ENCODE results near the gene DPM3.
"Not testable (repeated sequence)": the region's sequence is repeated elsewhere in the genome, so short reads cannot be mapped to it uniquely, and the experiment has no call there.

The DPM3 gene

GRCh38 chr1:155123801-155124200 is 16.5 kb downstream of the DPM3 start:
- no peak for DNase-seq

GRCh38 chr1:155122308-155122707 is 18.0 kb downstream of the DPM3 start:
- DNase-seq = no peak

DNA sequence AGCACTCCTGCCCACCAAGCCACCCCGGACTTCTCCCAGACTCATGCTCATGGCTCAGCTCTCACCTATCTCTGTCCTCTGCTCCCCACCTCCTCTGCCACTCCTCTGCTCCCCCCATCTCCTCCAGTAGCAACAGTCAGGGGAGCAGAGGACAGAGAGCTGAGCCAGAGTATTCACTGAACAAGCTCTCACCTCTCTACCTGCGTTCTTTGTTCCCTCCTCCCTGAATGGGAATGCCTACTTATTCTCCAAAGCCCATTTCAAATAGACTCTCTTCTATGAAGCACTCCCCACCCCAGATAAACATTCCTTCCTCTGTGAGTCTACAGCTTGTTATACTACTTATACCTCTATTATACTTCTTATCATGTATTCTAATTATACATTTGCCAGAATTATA is 19.1 kb downstream of the DPM3 start:
- DNase-seq = no peak

- DNase-seq = no peak
Observed at GRCh38 chr1:155120253-155120652, 20.1 kb downstream of the DPM3 start.

GRCh38 chr1:155118090-155118489 is 22.2 kb downstream of the DPM3 start:
- not testable (repeated sequence) for DNase-seq

GRCh38 chr1:155117610-155118009 is 22.7 kb downstream of the DPM3 start:
- DNase-seq = no peak

GRCh38 chr1:155116113-155116764 is 24.1 kb downstream of the DPM3 start:
- no peak for DNase-seq

DNA sequence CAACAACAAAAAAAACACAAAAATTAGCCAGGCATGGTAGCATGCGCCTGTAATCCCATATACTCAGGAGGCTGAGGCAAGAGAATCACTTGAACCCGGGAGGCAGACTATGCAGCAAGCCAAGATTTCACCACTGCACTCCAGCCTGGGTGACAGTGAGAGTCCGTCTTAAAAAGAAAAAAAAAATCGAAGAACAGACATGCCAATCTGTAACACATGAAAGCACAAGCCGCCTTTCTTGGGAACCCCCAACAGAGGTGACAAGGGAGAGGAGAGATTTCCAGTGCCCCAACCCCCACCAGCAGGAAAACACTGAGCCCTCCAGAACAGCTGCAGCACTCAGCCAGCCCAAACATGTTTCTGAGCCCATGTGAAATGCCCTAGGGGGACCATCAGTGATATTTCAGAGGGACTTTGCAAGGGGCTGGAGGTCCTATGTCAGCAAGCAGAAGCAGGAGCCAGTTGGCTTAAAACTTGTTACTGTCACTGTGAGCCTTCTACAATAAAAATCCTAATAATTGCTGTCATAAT is 26.8 kb downstream of the DPM3 start:
- no peak for DNase-seq

DNA sequence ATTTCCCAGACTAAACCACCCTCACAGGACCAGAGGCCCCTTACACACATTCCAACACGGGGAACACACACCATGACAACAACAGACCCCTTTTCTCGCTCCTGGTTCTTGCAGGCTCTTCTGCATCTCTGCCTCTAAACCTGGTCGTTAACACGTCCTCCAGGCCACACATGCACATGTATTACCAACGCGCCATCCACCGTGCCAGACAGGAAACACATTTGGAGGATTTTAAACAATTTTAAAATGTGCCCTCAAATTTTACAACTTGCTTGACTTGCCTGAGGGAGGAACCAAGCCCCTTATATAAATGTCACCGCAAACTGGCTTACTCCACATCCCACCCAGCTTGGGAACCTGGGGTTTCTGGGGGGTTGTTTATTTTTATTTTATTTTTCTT is 29.5 kb downstream of the DPM3 start:
- no peak for DNase-seq

DNA sequence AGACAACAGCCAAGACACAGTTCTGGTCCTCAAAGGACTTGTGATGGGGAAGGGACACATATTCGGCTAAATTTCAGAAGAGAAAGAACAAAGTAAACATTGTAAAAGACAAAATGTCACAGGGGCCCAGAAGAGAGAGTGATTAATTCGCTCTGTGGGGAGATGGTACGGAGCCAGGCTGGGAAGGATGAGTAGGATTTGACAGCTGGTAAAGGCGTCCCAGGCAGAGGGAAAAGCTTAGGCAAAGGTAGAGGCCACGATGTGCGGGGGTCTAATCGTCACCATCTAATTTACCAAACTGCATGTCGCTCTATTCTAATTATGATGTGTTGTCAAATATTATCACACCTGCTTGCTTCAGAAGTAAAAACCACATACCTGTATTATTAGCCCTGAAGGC is 29.9 kb downstream of the DPM3 start:
- DNase-seq = no peak

DNA sequence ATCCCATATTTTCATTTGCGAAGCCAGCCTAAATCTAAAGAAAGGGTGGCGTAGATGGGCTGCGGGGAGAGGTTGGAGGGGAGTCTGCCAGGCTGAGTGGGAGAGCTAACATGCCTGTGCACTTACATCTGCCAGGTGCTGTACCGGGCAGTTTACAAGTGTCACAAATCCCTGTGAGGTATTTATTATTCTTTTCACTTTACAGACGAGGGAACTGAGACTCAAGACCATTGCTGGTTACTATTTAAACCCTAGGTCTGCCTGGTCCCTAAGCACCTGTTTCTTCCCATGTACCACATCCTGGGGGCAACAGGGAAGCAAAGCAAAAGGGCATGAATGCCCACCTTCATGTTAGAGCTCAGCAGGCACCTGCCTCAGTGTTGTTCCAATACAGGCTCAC is 32.0 kb downstream of the DPM3 start:
- DNase-seq = no peak

DNA sequence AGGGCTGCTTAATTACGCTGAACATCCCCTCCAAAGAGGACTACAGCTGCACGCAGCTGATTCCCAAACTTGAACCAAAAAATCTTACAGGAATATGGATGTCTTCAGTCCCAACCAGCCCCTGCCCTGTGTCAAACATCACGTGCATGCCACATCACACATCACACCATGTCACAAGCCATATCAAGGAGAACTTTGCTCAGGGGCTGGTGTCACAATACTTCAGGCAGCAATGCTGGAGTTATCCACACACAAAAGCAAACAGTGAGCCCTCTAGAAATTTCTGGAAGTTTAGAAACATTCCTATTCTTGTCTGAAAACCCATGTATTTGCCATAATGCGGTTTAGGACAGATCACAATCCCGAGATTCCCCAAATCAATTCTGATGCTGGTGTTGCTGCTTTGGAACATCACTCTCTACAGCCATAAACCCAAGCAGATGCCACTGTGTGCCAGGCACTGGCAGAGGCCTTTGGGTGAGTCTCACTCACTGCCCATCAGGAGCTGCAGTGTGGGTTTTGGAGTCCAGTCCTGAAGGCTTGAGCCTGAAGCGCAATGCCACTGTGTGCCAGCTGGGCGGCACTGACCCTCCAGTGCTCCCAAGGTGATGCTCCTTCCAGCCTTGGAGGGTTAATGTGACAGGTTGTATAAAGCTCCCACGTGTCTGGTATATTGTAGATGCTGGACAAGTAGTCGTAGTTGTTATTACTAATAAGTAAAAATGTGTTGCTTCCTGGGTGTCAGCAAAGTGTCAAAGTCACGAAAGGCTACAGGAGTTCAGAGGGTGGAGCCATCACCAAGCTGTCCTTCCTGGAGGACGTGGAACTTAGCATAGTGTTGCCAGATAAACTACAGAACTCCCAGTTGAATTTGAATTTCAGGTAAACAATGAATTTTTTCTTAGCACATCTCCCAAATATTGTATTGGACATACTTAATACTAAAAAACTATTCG is 32.7 kb downstream of the DPM3 start:
- DNase-seq = no peak

DNA sequence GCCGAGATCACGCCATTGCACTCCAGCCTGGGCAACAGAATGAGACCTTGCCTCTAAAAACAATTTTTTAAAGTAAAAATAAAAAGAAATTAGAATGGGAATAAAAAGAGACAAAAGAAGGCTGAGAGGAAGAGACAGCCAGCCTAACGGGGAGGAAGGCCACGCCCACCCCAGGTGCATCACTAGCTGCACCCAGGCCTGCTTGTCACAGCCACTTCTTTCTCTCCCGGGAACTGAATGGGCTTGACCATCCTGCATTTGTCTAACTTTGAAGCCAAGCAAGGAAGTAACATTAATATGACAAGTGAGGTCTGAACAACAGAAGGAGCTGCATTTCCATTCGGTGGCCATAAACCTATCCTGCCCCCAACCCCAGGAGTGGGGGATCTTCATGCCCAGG is 33.5 kb downstream of the DPM3 start:
- DNase-seq = no peak

GRCh38 chr1:155105604-155106011 is 34.7 kb downstream of the DPM3 start:
- no peak for DNase-seq

DNA sequence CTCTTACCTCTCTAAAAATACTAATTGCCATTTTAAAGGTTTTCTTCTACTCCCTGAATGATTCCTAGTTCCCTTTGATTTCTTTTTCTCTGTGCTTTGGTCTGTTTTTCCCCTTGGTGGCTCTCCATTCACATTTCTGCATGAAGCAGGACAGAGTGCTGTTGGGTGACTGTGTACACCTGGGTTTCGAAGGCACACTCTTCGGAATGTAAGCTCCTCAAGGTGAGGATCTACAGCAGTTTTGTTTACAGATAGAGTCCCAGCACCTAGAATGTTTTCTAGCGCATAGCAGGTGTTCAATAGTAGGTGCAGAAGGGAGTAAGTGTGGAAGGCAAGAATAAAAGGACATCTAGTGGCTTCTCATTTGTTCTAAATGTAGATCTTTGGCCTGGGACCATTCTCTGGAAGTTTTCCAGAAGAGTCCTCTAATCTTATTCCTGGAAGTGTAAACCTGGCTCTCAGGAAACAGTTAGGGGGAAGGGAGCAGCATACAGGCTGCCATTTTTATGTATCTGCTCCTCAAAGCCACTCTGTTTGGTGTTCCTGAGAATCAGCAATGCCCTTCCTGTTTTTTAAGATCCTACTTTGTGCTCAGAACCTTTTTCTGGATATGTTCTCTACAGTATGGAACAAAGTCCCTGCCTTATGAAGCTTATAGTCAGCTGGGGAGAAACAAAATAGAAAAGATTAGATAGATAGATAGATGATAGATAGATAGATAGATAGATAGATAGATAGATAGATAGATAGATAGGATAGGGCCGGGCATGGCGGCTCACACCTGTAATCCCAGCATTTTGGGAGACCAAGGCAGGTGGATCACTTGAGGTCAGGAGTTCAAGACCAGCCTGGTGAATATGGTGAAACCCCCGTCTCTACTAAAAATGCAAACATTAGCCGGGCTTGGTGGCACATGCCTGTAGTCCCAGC is 35.5 kb downstream of the DPM3 start:
- DNase-seq = no peak

- no peak for DNase-seq
Observed at GRCh38 chr1:155103325-155103724, 37.0 kb downstream of the DPM3 start.

DNA sequence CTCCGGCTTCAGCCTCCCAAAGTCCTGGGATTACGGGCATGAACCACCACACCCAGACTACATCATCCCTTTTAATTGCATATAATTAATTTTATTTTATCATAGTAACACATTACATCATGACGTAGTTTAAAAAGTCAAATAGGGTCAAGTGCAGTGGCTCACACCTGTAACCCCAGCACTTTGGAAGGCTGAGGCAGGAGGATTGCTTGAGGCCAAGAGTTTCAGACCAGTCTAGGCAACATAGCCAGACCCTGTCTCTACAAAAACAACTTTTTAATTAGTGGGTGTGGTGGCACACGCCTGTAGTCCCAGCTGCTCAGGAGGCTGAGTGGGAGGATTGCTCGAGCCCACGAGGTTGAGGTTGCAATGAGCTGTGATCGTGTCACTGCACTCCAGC is 41.0 kb downstream of the DPM3 start:
- DNase-seq = no peak

DNA sequence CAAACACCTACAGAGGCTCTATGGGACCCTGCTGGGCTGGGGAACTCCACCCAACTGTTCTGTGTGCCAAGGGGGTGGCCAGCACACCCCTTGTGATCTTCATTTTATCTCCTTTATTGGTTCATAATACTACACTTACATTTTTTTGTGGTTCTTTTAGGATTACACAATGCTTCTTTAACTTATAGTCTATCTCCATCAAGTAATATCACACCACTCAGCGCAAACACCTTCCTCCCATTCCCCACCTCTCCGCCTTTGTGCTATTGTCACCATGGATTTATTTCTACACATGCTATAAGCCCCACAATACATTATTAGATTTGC is 45.7 kb downstream of the DPM3 start:
- DNase-seq = no peak

GRCh38 chr1:155093911-155094621 is 46.3 kb downstream of the DPM3 start:
- peak; percentile 27 for DNase-seq

DNA sequence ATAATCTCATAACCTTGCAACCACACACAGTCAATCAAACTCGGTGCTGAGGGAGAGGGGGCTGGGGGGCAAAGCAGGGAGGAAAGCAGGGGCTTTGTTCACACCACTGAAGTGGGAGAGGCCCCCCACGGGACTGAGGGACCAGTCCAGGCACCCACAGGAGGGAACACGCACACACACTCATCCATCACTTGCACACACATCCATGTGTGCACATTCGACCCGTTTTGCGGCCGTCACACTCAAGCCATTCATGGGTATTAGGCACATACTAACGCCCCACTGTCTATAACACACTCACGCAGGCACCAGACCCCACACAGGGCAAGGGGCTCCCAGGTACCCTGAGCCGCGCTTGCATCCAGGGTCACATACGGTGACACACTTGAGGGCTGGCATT is 47.7 kb downstream of the DPM3 start:
- no peak for DNase-seq

DNA sequence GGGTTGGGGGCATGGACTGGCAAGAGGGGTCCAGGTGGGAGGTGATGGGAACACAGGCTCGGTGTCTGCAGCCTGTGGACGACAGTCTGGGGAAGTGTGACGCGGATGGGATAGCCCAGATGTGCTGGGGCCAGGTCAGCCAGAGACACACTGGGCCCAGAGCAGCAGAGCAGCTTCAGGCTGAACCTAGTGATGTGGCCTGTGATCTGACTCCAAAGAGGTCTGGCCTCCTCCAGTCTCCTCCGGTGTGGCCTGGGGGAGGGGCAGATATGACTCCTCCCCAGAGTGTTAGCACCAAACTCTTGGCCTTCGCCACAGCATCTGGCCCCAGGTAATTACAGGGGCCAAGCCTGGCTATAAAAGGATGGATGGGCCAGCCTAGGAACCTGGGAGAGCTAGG is 48.2 kb downstream of the DPM3 start:
- DNase-seq = no peak

Measured in kidney glomerular epithelial cell (primary cell).